Ovary (tissue), 9 donors: ENCODE results near the gene OPCML. TPM values are rescaled to one million over a fixed set of nuclear protein-coding genes. Genes with fewer than 3 reads are reported as not detected.

Experiments used
- DNase-seq, 5 donors: peaks; one replicate each; pipeline ENCODE4 v3.0.0-alpha.2; 2019 to 2020
- H3K27ac ChIP-seq, 2 donors: fragments of 200-600 bp; one replicate each; pipeline versions ENCODE4 v1.5.1 to v1.8.0; 2019 to 2022
- H3K27me3 ChIP-seq: fragments of 200-600 bp; one replicate; pipeline ENCODE4 v1.8.0; 2022
- H3K36me3 ChIP-seq: fragments of 200-600 bp; sonication (generic); one replicate; pipeline ENCODE4 v1.5.1; 2019
- H3K4me1 ChIP-seq: one replicate; pipeline ENCODE4 v1.8.1; 2013; ENCODE audit warnings: mild to moderate bottlenecking, moderate library complexity; ENCODE audit not compliant: insufficient read depth
- H3K4me3 ChIP-seq: fragments of 200-600 bp; sonication (generic); one replicate; pipeline ENCODE4 v1.5.1; 2017
- H3K9me3 ChIP-seq, 2 donors: fragments of 200-600 bp in 1 of 2; sonication (generic) in 1 of 2; one replicate each; pipeline versions ENCODE4 v1.5.1 to v1.8.1; 2013 to 2019; ENCODE audit warnings: mild to moderate bottlenecking in 1 of 2, moderate library complexity in 1 of 2
- CTCF ChIP-seq, 3 donors: fragments of 450-650 bp in 2 of 3; fragments of 200-600 bp in 1 of 3; IDR thresholded peaks; one replicate each; pipeline versions ENCODE4 v1.5.1 to v1.8.0; 2016 to 2022; ENCODE audit warnings: antibody characterized with exemption in 3 of 3, mild to moderate bottlenecking in 1 of 3
- EP300 ChIP-seq: sonication (generic); formaldehyde crosslinking; IDR thresholded peaks from one replicate; pipeline ENCODE4 v1.6.1; 2017; ENCODE audit warnings: antibody characterized with exemption
- POLR2A ChIP-seq: fragments of 450-650 bp; IDR thresholded peaks from one replicate; pipeline ENCODE4 v1.6.1; 2017; ENCODE audit warnings: antibody characterized with exemption, mild to moderate bottlenecking, moderate library complexity
- whole genome bisulfite sequencing, 3 donors: extraction: QIAGEN DNeasy Blood & Tissue Kit in 1 of 3; methylation state at CpG; one replicate each; pipeline versions ENCODE4 v1.1.5 to v1.1.7; 2013 to 2017; 5-methylcytosine and 5-hydroxymethylcytosine counted together
- intact Hi-C, 4 donors: fragments of 100-400 bp; cut with DNase I; formaldehyde crosslinking; loops; one replicate each; pipeline versions ENCODE4 v1.11.0 to v1.15.1; 2022 to 2023
- polyA plus RNA-seq, 2 donors: library from polyadenylated mRNA; stranded (reverse); fragments of 200-250 nt in 1 of 2; fragments of 350-450 nt in 1 of 2; fragmentation: Illumina TruSeq in 1 of 2; extraction: RNeasy Lipid Tissue Mini Kit (QIAGEN cat#74804) in 1 of 2; gene quantifications; one replicate each; pipeline ENCODE4 v1.2.3, GENCODE V29; 2013 to 2014
- total RNA-seq, 7 donors: library from RNA; depleted of rRNA in 2 of 7; stranded (reverse); fragments of >200 nt in 2 of 7; fragmentation: NEBNext Ultra II Directional in 3 of 7; extraction: Animal tissue kit (Norgen Biotek cat#: 25700) in 3 of 7; gene quantifications; one replicate each; pipeline versions ENCODE4 v1.1.0 to v1.2.4, GENCODE V29; 2016 to 2023
- donor health status: DM: no; HTN: no; CAD: no; lungs with moderate emphysema.
- donor health status: DM: no; HTN: no; CAD: no.
- donor health status: Bipolar disorder and iron deficiency.
- donor health status: DM: yes; HTN: yes; CAD: no.
- donor health status: DM: no; HTN: no; CAD: no.
- donor health status: DM: yes; HTN: yes; CAD: no.

OPCML gene
- total and polyA plus RNA-seq, 9 donors, result under 0.01 to 2.8 (median 0.32) TPM; not detected in 2

- TF ChIP-seq POLR2A (no peak), EP300 (no peak), CTCF (IDR thresholded peaks at IDR 0.05) (no peak)
- no peaks in the 10 kb centered on the region for H3K9me3 ChIP-seq
- 9 to 19% (median 13%) methylated on average over 1 of the region's 1 CpG for WGBS, 3 donors
- no peaks in the 10 kb centered on the region for H3K27me3 ChIP-seq
- intact Hi-C loops, result no loop called here
- H3K27ac ChIP-seq, result no peak overlapping the region
- H3K36me3 ChIP-seq, result no peaks in the 10 kb centered on the region
- H3K4me3 ChIP-seq, result no peak overlapping the region
- no peaks in the 10 kb centered on the region for H3K4me1 ChIP-seq
- DNase-seq, result no peak
Measured at GRCh38 chr11:133015457-133015856, 516.8 kb downstream of the OPCML start.

DNA sequence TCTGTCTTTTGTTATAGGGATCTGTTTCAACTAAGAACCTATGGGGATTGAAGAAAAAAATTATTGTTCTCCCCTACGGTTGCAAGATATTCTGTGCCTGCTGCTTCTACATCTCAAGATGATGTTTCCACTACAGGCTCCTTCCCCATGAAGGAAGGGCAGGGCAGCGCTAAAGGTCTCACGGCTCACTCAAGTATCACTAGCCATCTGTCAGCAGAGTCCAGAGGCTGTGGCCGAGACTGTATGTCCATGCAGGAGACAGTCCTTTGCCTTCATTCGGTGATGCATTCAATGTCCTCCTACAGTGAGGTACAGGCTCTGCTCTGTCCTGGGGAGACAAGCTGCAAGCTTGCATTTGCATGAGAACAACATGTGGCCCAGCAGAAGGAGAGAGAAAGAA lies 518.0 kb downstream of the OPCML start:
- Histone ChIP-seq H3K36me3 (no peaks in the 10 kb centered on the region), H3K27ac (no peak overlapping the region), H3K27me3 (no peaks in the 10 kb centered on the region), H3K9me3 (no peaks in the 10 kb centered on the region), H3K4me3 (no peak overlapping the region), H3K4me1 (no peaks in the 10 kb centered on the region)
- intact Hi-C loops, result no loop called here
- TF ChIP-seq EP300 (no peak), CTCF (IDR thresholded peaks at IDR 0.05) (no peak), POLR2A (no peak)
- 78 to 82% (median 81%) methylated on average over 5 of the region's 5 CpGs for WGBS, 3 donors
- DNase-seq, result no peak

- H3K27me3 ChIP-seq, result no peaks in the 10 kb centered on the region
- TF ChIP-seq EP300 (no peak), POLR2A (no peak), CTCF (IDR thresholded peaks at IDR 0.05) (no peak)
- H3K36me3 ChIP-seq, result no peaks in the 10 kb centered on the region
- H3K4me3 ChIP-seq, result no peak overlapping the region
- no peaks in the 10 kb centered on the region for H3K9me3 ChIP-seq
- H3K4me1 ChIP-seq, result no peaks in the 10 kb centered on the region
- intact Hi-C loops, result no loop called here
- no peak overlapping the region for H3K27ac ChIP-seq
- WGBS, 3 donors, result 93 to 96% (median 95%) methylated on average over 4 of the region's 4 CpGs
- no peak for DNase-seq
Measured at GRCh38 chr11:133012803-133013202, 519.5 kb downstream of the OPCML start.

DNA sequence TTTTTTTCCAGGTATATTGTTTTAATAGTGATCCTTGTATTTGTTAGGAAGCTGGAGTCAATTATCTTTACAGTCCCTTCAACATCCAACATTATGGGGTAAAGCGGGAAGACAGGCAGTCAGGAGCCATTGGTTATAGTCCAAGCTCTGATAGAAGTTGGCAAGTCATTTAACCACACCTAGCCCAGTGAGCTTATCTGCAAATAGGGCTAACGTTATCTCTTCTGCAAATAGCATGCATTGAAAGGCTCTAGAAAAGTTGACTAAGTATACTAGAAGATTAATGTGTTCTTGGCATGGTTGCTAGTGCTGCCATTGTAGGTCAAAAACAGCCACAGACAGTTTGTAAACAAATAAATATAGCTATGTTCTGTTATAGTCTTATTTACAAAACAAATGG lies 520.7 kb downstream of the OPCML start:
- intact Hi-C loops, result no loop called here
- TF ChIP-seq CTCF (IDR thresholded peaks at IDR 0.05) (no peak), POLR2A (no peak), EP300 (no peak)
- H3K4me3 ChIP-seq, result no peak overlapping the region
- 38 to 47% (median 42%) methylated on average over 2 of the region's 2 CpGs for WGBS, 3 donors
- H3K9me3 ChIP-seq, result no peaks in the 10 kb centered on the region
- no peak for DNase-seq
- no peaks in the 10 kb centered on the region for H3K27me3 ChIP-seq
- no peak overlapping the region for H3K27ac ChIP-seq
- H3K4me1 ChIP-seq, result no peaks in the 10 kb centered on the region
- no peaks in the 10 kb centered on the region for H3K36me3 ChIP-seq
